ENCODE results near the gene MCCC1. TPM values are rescaled to one million over a fixed set of nuclear protein-coding genes. Genes with fewer than 3 reads are reported as not detected.

Gene MCCC1
- total RNA-seq, 4 donors from 2014 or later: 76.6 to 123 (median 86.2) TPM

DNA sequence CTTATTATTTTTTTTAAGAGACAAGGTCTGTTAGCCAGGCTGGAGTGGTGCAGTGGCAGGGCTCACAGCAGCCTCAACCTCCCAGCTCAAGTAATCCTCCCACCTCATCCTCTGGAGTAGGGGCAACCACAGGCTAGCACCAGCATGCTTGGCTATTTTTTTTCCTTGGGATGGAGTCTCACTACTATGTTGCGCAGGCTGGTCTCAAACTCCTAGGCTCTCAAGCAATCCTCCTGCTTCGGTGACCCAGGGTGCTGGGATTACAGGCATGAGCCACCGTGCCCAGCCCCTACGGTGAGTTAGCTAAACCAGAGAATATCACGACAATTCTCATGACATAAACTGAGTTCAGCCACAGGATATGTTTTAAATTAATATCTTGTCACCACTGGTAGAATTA lies 120.9 kb downstream of the MCCC1 start:
- TF ChIP-seq, protein P1, sequence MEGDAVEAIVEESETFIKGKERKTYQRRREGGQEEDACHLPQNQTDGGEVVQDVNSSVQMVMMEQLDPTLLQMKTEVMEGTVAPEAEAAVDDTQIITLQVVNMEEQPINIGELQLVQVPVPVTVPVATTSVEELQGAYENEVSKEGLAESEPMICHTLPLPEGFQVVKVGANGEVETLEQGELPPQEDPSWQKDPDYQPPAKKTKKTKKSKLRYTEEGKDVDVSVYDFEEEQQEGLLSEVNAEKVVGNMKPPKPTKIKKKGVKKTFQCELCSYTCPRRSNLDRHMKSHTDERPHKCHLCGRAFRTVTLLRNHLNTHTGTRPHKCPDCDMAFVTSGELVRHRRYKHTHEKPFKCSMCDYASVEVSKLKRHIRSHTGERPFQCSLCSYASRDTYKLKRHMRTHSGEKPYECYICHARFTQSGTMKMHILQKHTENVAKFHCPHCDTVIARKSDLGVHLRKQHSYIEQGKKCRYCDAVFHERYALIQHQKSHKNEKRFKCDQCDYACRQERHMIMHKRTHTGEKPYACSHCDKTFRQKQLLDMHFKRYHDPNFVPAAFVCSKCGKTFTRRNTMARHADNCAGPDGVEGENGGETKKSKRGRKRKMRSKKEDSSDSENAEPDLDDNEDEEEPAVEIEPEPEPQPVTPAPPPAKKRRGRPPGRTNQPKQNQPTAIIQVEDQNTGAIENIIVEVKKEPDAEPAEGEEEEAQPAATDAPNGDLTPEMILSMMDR (IDR thresholded peaks at IDR 0.05; ENCODE audit: low read depth): no peak

DNA sequence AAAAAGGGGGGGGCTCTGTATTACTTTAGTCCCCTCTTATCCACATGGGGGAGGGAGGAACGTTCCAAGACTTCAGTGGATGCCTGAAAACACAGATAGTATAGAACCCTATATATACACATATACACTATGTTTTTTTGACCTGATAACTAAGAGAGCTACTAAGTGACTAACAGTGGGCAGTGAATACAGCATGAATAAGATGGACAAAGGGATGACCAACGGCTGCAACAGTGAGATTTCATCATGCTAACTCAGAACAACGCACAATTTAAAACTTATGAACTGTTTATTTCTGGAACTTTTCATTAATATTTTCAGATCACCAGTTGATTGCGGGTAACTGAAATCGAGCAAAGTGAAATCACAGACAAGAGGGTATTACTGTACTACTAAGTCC lies 126.2 kb downstream of the MCCC1 start:
- TF ChIP-seq, protein P1 (IDR thresholded peaks at IDR 0.05; ENCODE audit: low read depth): no peak

DNA sequence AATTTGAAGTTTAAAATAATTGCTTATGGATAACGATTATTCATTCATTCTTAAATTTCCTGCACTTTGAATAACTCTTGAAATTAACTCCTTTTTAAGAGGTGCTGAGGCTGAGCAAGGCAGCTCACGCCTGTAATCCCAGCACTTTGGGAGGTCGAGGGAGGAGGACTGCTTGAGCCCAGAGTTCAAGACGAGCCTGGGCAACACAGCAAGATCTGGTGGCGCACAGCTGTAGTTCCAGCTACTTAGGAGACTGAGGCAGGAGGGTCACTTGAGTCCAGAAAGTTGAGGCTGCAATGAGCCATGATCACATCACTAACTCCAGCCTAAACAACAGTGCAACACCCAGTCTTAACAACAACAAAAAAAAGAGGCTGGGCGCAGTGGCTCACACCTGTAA lies 126.9 kb downstream of the MCCC1 start:
- TF ChIP-seq, protein P1 (IDR thresholded peaks at IDR 0.05; ENCODE audit: low read depth): no peak

DNA sequence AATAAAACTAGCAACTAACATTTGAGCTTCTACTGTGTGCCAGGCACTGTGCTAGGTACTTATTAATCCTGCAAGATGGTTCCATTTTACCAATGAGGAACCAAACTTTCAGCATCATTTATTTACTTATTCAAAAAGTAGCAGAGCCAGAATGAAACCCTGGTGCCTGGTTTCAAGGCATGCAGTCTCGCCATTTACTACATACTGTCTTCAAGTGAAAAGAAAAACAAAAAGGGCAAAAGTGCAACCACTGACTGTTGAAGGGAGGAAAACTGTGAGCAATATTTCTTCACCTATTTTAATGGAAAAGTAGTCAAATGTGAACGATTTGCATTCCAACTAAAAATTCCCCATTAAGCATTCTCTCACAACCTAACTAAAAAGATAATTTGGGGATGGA lies 127.7 kb downstream of the MCCC1 start:
- TF ChIP-seq, protein P1 (IDR thresholded peaks at IDR 0.05; ENCODE audit: low read depth): no peak

DNA sequence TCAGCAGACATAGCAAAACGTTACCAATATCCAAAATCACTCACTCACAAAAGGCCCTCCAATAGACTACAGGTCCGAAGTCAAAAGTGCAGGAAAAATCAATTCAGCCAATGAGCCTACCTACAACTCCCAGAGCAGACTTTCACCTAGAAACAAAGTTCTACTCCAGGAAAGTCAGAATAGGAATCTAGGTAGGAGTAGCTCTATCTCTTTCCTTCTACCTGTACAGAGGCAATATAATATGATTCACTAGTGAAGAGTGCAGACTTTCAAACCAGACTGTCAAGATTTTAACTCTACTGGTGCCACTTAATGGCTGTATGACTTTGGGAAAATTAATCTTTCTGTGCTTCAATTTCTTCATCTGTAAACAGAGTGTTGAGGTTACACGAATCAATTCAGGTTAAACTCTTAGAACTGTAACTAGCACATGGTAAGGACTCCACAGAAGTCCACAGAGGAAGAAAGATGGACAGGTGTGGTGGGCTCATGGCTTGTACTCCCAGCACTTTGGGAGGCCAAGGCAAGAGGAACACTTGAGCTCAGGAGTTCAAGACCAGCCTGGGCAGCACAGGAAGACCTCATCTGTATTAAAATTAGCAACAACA lies 128.4 kb downstream of the MCCC1 start:
- TF ChIP-seq, protein P1 (IDR thresholded peaks at IDR 0.05; ENCODE audit: low read depth): no peak

DNA sequence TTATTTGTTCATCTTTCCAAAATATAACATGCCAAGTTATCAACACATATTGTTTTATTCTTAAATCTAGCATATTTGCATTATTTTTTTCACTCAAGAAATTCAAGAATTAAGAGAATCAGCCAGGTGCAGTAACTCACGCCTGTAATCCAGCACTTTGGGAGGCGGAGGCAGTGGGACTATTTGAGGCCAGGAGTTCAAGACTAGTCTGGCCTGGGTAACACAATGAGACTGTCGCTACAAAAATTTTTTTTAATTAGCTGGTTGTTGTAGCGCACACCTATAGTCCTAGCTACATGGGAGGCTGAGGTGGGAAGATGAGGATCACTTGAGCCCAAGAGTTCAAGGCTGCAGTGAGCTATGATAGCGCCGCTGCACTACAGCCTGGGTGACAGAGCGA lies 129.4 kb downstream of the MCCC1 start:
- TF ChIP-seq, protein P1 (IDR thresholded peaks at IDR 0.05; ENCODE audit: low read depth): no peak

DNA sequence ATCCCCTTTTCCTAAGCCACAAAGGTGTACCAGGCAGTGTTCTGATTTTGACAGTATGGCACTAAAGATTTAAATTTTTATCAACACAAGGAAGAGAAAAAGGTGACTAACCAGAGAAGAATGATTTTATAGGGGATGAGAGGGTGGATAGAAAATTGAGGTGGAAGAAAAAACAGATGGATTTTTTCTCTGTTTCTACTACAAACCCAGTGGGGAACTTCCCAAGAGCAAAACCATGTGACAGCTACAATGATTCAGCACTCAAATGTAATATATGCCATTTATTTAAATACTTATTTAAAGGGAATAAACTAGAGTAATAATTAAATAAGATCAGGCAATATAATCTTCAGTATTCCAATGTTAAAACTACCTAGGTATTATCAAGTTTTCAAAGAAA lies 130.0 kb downstream of the MCCC1 start:
- TF ChIP-seq, protein P1 (IDR thresholded peaks at IDR 0.05; ENCODE audit: low read depth): no peak

All from subcutaneous adipose tissue (tissue), 4 donors.